Medulla oblongata (tissue), 1 donor: ENCODE results near the gene CIB2.
A peak's percentile ranks its signal among the peaks of the same experiment; 100 is the strongest.

ENCODE experiments used
- DNase-seq: peaks from one replicate; pipeline ENCODE4 v3.0.0-alpha.2; 2015; ENCODE audit errors: extremely low spot score

The CIB2 gene

DNA sequence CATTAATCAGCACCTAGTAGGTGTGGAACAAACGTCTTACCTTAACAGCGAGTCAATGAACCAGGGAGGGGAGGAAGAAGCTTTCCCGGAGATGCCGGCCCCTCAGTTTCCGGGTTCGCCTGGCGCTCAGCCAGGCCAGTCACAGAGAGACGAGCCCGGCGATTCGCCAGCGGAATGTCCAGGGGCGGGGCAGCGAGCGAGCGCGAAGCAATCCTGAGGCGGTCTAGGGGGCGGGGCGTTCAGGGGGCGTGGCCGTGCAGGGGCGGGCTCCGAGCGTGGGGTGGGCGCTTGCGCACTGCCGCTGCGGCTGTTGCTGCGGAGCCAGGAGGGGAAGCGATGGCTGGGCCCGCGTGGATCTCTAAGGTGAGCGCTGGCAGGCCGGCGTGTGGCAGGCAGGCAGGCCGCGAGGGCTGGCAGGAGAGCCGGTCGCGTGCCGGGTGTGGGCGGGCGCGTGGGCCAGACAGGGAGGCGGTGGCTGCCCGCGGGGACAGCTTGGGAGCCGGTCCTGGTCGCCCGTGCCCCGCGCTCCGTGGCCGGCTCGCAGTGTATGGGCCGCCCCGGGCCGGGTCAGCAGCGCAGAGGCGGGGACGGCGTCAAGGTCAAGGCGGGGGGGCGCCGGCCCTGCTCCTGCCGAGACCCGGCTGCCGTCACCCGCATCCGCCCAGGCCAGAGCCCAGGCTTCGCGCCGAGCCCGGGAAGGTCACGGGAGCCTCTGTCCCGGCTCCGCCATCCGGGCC, 18.0 kb upstream of the CIB2 start, which contains the start of gene IDH3A:
IDH3A (plus strand) TSS at position 295 of the 737 bp plus-strand sequence; CDS start at position 337, 42 bp downstream.
- peak; percentile 98 for DNase-seq

GRCh38 chr15:78148392-78149067, 17.3 kb upstream of the CIB2 start:
- no peak for DNase-seq

GRCh38 chr15:78147566-78147965, 16.3 kb upstream of the CIB2 start:
- no peak for DNase-seq

- DNase-seq: no peak
Observed at GRCh38 chr15:78146425-78147154, 15.3 kb upstream of the CIB2 start.

DNA sequence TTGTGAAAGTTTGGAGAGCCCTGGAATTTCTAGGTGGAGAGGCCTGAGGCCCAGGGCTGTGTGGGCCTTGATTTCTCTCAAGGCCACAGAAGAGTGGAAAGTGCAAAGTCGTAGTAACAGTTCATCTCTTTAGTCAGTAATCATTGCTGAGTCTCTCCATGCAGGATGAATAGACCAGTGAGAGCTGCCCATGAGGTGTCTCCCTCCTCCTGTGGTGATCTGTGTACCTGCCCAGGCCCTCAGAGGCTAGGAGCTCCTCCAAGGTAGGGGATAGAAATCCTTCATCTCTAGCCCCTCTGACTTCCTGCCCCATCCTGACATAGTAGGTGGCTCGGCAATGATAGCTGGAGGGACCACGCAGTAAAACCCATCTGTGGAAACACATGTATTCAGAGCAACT, 11.1 kb upstream of the CIB2 start:
- no peak for DNase-seq

DNA sequence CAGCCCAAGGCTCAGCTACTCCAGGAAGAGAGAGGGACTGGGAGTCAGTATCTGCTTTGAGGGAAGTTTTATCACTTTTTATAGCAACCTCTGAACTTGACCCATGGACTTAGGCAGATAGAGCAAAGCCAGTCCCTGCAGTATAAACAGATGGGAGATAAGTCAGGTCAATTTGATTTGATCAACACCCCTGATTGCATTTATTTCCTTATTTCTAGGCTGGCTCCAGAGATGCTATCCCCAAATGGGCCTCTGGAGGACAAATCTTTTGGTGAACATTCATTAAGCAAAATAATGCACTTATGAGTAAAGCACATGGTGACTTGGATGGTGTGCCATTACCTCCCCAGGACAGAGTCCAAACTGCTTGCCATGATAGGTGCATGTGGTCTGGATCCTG, 9.0 kb upstream of the CIB2 start:
- no peak for DNase-seq

- DNase-seq: no peak
Observed at GRCh38 chr15:78139578-78139977, 8.3 kb upstream of the CIB2 start.

DNA sequence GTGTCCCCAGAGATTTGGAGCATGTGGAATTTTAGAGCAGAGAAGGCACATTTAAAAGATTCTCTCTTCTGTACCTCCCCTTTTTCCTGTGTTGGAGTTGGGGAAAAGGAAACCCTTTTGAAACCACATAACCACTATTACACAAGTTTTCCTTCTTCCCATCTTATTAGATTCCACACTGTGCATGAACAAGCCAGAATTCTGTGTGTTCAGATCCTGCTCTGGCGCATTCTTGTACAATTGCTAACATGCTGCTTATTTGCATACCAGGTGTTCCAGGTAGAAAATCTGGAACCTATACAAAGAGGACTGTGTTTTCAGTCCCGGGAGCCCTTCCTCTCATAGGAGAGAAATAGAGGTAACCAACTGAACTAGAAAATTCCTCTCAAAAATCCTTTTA, 2.6 kb upstream of the CIB2 start:
- DNase-seq: no peak

- DNase-seq: no peak
Observed at GRCh38 chr15:78130466-78131294, 565 bp downstream of the CIB2 start.

- DNase-seq: no peak
Observed at GRCh38 chr15:78129751-78130287, 1.4 kb downstream of the CIB2 start.

DNA sequence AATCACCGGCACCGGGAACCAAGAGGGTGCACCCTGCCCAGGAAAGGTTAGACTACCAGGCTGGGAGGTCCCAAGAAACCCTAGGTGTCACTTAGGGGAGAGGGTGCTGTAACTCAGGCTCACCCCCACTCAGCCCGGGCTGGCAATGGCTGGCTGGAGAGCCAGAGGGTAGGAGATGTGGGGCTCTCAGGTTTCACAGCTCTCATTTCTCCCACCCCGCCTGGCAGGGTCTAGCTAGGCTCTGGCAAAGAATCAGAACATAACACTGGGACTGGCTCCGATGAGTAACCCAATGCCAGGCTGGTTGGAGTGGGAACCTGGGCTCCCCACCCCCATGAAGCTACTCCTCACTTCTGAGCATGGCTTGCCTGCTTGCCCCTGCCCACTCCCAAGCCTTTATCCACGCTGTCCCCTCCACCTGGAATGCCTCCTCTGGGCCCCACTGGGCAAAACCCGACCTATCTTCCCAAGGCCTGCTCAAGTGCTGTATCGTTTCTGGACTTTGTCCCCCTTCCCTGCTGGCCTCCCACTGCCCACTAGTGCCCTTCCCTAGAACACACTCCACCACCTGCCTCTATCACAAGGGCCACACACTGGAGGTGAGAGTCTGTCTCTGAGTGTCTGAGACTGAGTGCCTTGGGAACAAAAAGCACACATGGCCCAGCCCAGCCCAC, 2.0 kb downstream of the CIB2 start:
- no peak for DNase-seq

DNA sequence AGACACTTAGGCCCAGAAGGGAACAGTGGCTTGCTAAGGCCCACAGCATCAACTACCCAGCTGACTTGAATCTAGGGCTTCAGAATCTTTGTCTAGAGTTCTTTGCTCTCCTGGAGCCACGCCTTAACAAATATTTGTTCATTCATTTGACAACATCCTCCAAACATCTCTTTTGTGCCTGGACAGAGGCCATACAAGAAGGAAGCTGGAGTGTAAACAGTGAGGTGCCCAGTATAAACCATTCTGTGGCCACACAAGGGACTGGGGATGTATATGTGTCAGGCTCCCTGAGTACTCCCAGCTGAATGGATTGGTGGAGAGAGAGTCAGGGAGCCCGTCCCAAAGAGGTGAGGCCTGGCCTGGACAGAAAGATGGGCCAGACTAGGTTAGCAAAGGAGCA, 3.4 kb downstream of the CIB2 start:
- DNase-seq: no peak

GRCh38 chr15:78125267-78125666, 6.0 kb downstream of the CIB2 start:
- DNase-seq: no peak

DNA sequence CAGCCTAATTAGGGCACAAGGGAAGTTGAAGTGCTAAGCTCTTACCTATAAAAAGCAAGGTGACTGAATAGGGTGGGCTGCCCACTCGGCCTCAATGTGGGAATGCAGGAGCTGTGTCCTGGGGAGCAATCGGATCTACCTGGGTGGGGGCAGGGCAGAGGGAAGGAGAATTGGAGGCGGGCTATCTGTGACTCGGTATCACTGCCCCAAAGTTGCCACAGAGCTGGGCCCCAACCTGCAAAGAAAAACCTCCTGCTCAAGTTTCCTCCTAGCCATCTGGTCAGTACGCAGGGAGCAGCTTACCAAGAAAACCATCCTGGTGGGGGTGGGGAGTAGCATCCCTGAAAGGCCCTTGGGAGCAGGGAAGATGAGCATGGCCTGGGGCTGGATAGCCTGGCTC, 10.7 kb downstream of the CIB2 start:
- DNase-seq: no peak

DNA sequence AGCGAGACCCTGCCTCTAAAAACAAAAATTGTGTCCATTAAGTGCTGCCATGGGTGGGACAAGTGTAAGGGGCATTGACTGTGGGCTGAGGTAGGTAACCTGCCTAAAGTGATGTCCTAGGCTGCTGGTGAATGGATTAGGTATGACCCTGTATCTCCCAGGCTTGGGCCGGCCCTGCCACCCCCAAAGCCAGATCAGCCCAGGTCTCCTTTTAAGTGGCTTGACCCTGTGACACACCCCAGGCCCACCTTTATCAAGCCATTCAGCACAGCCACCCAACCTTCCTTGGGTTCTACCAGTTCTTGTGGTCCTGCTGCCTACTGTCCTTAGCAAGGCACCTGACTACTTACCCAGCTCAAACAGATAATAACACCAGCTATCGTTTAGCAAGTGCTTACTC, 18.7 kb downstream of the CIB2 start:
- no peak for DNase-seq

- no peak for DNase-seq
Observed at GRCh38 chr15:78111788-78112187, 19.5 kb downstream of the CIB2 start.

DNA sequence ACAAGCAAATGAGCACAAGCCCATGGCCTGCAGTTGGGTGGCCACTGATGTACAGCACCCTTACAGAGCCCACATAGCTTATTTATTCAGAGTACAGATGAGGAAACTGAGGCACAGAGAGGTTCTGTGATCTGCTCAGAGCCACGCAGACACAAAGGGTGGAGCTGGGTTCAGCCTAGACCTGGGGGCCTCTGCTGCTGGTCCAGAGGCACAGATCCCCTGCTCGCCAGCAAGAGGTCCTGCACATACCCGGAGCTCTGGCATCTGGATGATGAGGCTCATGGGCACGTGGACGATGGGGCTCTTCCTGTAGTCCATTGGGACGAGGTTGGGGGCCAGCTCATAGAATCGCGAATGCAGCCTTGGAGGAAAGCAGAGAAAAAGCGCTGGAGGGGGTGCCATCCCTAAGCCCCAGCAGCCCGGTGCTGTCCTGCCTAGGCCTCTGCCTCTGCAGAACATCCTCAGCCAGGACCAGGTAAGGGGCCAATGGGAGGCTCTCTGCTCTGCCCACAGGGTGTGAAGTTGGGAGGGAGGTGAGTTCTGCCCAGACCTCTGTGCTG, 20.2 kb downstream of the CIB2 start:
- no peak for DNase-seq

DNA sequence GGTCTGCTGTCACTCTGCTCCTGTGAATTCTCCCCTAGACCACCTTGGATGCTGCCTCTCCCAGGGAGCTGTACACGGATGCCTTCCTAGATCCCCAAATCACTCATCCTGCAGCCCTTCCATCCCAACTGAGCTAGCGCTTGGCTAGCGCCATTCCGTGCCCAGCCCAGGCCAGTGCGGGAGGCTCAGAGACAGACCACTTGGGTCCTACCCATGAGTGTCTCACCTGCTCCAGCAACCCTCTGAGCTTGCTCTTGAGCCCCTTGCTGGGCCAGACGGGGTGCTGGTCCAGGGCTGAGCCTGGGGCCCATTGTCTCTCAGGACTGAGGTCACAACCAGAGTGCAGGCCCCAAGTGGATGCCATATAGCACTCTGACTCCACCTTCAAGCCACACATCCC, 21.1 kb downstream of the CIB2 start:
- no peak for DNase-seq

DNA sequence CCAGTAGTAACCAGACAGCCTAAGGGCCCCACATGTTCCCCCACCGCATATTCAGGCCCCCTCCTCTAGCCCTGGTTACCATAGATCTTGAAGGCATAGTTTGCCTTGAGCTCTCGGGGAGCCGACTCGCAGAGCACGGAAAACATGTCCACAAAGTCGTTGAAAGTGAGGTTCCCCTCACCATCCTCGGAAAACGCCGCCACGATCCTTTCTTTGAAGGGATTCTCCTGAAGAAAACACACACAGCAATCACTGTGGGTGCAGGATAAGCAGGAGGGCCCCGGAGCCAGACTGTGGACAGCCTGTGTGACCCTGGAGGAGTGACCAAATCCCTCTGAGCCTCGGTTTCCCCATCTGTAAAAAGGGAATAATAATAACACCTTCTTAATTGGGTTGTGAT, 22.1 kb downstream of the CIB2 start:
- DNase-seq: no peak

DNA sequence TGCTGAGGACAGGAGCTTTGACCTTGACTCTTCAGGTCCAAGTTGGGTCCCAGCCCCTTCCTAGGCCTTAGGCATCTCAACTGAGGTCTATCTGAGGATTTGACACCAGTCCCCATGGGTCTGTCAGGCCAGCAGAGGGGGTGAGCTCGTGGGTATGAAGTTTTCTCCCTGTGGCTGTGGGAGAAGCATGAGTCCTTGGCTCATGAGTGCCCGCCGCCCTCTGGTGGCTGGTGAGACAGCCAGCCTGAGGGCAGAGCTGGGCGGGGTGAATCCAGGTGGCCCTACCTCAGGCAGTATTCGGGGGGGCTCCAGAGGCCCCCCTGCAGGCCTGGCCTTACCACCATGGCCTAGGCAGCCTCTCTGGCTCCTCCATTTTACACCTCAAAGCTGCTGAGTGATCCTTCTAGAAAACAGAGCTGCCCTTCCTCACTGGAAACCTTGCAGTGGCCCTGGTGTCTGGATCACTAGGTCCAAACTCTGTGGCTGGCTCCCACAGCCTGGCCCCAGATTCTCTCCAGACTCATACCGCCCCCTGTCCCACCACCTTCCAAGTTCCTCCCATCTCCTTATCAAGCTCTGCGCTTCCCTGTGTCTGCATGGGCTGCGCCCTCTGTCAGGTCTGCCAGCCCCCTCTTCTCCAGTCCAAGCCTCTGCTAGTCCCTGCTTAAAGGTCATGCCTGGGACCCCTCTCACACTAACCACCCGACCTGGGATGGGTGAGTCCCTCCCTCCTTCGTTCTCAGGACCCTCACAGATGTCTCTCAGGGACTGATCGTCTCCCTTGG, 22.8 kb downstream of the CIB2 start:
- peak; percentile 91 for DNase-seq
